KOPT-K1 (cell line): ENCODE data around the gene CHST9.
"Not testable (repeated sequence)": the region's sequence is repeated elsewhere in the genome, so short reads cannot be mapped to it uniquely, and the experiment has no call there.

Experiments used
- H3K27ac ChIP-seq: fragments of 200-600 bp; sonication (generic); 2 replicates; pipeline ENCODE4 v1.5.1; 2016; ENCODE audit warnings: antibody characterized with exemption, mild to moderate bottlenecking, low read depth, low read length; ENCODE audit not compliant: poor library complexity, severe bottlenecking
- H3K36me3 ChIP-seq: fragments of 200-600 bp; sonication (generic); 2 replicates; pipeline ENCODE4 v1.5.1; 2017; ENCODE audit warnings: antibody characterized with exemption, mild to moderate bottlenecking, low read length, moderate library complexity; ENCODE audit not compliant: insufficient read depth
- H3K9me3 ChIP-seq: fragments of 200-600 bp; sonication (generic); 2 replicates; pipeline ENCODE4 v1.5.1; 2017; ENCODE audit warnings: antibody characterized with exemption, low read length, mild to moderate bottlenecking; ENCODE audit not compliant: insufficient read depth, poor library complexity, severe bottlenecking

Gene CHST9

GRCh38 chr18:27188309-27188708 is 3.2 kb upstream of the CHST9 start:
- H3K36me3 ChIP-seq = no peaks in the 10 kb centered on the region
- H3K9me3 ChIP-seq = no peaks in the 10 kb centered on the region
- H3K27ac ChIP-seq = no peak overlapping the region

- H3K9me3 ChIP-seq = no peaks in the 10 kb centered on the region
These were observed 789 bp upstream of the CHST9 start for GRCh38 chr18:27185897-27186296.

GRCh38 chr18:27184115-27185024 is 738 bp downstream of the CHST9 start:
- H3K36me3 ChIP-seq = no peaks in the 10 kb centered on the region
- H3K9me3 ChIP-seq = no peaks in the 10 kb centered on the region
- H3K27ac ChIP-seq = no peak overlapping the region

More at GRCh38 chr18:27185897-27186296, 789 bp upstream of the CHST9 start:
- Histone ChIP-seq H3K27ac (no peak overlapping the region), H3K36me3 (no peaks in the 10 kb centered on the region)

GRCh38 chr18:27181726-27182125 is 3.4 kb downstream of the CHST9 start:
- no peaks in the 10 kb centered on the region for H3K9me3 ChIP-seq
- H3K36me3 ChIP-seq = no peaks in the 10 kb centered on the region
- H3K27ac ChIP-seq = no peak overlapping the region

GRCh38 chr18:27178424-27178823 is 6.7 kb downstream of the CHST9 start:
- Histone ChIP-seq H3K27ac (no peak overlapping the region), H3K36me3 (no peaks in the 10 kb centered on the region), H3K9me3 (no peaks in the 10 kb centered on the region)

GRCh38 chr18:27175914-27176313 is 9.2 kb downstream of the CHST9 start:
- Histone ChIP-seq H3K36me3 (no peaks in the 10 kb centered on the region), H3K27ac (no peak overlapping the region), H3K9me3 (no peaks in the 10 kb centered on the region)

- Histone ChIP-seq H3K36me3 (no peaks in the 10 kb centered on the region), H3K9me3 (no peaks in the 10 kb centered on the region), H3K27ac (no peak overlapping the region)
These were observed 9.9 kb downstream of the CHST9 start for GRCh38 chr18:27175245-27175644.

- no peaks in the 10 kb centered on the region for H3K9me3 ChIP-seq
These were observed 13.1 kb downstream of the CHST9 start for GRCh38 chr18:27171993-27172392.

GRCh38 chr18:27165412-27165811 is 19.7 kb downstream of the CHST9 start:
- Histone ChIP-seq H3K27ac (no peak overlapping the region), H3K9me3 (no peaks in the 10 kb centered on the region), H3K36me3 (no peaks in the 10 kb centered on the region)

More at GRCh38 chr18:27171993-27172392, 13.1 kb downstream of the CHST9 start:
- H3K27ac ChIP-seq = no peak overlapping the region
- H3K36me3 ChIP-seq = no peaks in the 10 kb centered on the region

- H3K36me3 ChIP-seq = no peaks in the 10 kb centered on the region
- H3K27ac ChIP-seq = no peak overlapping the region
- H3K9me3 ChIP-seq = no peaks in the 10 kb centered on the region
These were observed 20.2 kb downstream of the CHST9 start for GRCh38 chr18:27164905-27165304.

GRCh38 chr18:27163197-27163716 is 21.9 kb downstream of the CHST9 start:
- H3K36me3 ChIP-seq, H3K9me3 ChIP-seq, H3K27ac ChIP-seq: not testable (repeated sequence)

GRCh38 chr18:27149240-27149639 is 35.9 kb downstream of the CHST9 start:
- H3K27ac ChIP-seq, H3K36me3 ChIP-seq, H3K9me3 ChIP-seq: not testable (repeated sequence)

GRCh38 chr18:27144672-27145071 is 40.4 kb downstream of the CHST9 start:
- Histone ChIP-seq H3K9me3 (peaks cover 5% of the 10 kb centered on the region), H3K27ac (no peak overlapping the region), H3K36me3 (no peaks in the 10 kb centered on the region)

- H3K36me3 ChIP-seq = no peaks in the 10 kb centered on the region
These were observed 41.4 kb downstream of the CHST9 start for GRCh38 chr18:27143580-27144287.

GRCh38 chr18:27142891-27143290 is 42.2 kb downstream of the CHST9 start:
- H3K36me3 ChIP-seq = no peaks in the 10 kb centered on the region

More at GRCh38 chr18:27143580-27144287, 41.4 kb downstream of the CHST9 start:
- no peaks in the 10 kb centered on the region for H3K9me3 ChIP-seq
- no peak overlapping the region for H3K27ac ChIP-seq

More at GRCh38 chr18:27142891-27143290, 42.2 kb downstream of the CHST9 start:
- Histone ChIP-seq H3K27ac (no peak overlapping the region), H3K9me3 (no peaks in the 10 kb centered on the region)
